ENCODE data around the gene MAD1L1.
"Not testable (repeated sequence)": the region's sequence is repeated elsewhere in the genome, so short reads cannot be mapped to it uniquely, and the experiment has no call there.

The MAD1L1 gene

GRCh38 chr7:1823376-1824150, 409.2 kb downstream of the MAD1L1 start:
- no peak for DNase-seq

DNA sequence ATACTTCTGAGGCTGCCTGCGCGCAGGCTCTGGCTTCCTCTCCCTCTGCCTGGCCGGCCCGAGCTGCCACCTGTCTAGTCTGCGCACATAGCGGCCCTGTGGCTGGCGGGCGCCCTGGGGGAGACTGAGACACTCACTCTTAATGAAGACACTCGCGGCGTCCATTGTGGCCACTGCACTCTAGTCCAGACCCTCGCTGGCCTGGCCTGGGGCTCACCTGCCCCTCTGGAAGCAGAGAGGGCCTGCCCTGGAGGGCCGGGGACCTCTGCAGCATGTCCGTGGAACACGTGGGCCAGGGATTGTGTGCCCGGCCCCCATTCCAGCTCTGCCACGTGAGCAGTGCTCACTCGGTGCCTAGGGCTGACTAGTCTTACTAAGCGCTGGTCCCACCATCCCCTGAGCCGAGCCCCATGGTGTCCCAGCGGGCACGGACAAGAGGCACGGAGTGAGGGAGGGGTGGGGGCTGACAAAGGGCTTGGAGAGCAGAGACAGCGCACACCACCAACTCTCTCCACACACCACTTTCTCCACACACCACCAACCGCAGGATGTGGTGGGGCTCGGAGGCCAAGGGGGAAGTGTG, 413.4 kb downstream of the MAD1L1 start:
- no peak for DNase-seq

GRCh38 chr7:1818575-1819258, 414.0 kb downstream of the MAD1L1 start:
- DNase-seq: no peak

GRCh38 chr7:1817061-1817712, 415.6 kb downstream of the MAD1L1 start:
- no peak for DNase-seq

GRCh38 chr7:1816451-1816850, 416.3 kb downstream of the MAD1L1 start:
- DNase-seq: not testable (repeated sequence)

DNA sequence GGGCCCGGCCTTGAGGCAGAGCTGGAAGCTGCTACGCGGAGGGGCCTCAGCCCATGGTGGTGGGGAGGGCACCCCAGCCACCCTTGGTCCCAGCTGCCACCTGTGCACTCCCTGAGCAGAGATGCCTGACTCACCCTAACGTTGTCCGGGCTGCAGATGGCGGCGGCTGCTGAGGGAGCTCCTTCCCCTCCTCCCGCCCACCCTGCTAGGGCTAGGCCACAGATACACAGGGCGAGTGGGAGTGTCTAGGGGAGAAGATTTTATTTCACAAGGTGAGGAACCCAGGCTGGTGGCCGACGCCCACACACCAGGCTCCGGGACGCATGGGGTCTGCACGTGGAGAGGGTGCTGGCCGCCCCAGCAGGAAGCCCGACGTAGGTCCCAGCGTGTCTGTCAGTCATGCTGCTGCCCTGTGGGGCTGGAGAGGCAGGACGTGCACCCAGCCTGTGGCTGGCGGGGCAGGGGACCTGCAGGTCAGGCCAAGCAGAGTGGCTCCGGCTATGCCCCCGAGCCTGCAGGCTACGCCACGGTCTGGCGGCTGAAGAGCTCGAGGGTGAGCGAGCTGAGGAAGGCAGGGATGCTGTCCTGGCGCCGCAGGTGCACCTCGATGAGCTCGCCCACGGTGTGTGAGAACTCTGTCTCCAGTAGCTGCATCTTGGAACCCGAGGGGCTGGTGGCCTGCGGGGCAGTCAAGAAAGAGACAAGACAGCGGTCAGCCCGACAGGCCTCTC, 417.0 kb downstream of the MAD1L1 start:
- DNase-seq: not testable (repeated sequence)

- no peak for DNase-seq
Observed at GRCh38 chr7:1815051-1815481, 417.7 kb downstream of the MAD1L1 start.

DNA sequence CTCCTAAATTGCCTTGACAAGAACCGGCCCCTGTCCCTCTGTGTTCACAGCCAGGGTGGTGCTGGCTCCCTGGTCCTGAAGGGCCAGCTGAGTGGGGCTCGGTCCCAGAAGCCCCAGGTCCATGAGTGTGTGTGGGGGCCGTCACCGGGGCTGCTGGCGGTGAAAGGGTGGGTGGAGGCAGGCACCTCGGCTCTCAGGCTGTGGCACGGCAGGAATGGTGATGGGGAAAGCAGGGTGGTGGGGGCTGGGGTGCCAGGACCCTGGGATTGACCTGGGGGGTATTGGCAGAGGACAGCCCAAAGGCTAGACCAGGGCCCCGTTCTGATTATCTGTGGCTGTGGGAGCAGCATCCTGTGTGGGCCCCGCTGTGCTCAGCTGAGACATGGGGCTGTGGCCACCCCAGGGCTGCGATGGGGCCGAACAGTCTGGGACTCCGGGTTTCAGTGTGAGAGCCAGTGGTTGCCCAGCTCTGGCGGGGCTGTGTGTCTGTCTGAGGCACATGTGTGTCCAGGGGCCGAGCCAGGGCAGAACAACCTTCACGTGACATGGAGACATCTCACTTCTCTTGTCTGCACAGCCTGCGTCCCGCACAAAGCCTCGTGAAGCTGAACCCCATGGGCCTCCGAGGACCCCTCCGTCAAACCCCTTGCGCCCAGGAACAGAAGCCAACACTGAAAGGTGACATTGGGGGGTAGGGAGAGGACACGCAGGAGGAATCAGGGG, 418.5 kb downstream of the MAD1L1 start:
- no peak for DNase-seq

GRCh38 chr7:1813394-1814088, 419.2 kb downstream of the MAD1L1 start:
- no peak for DNase-seq

- DNase-seq: no peak
Observed at GRCh38 chr7:1812509-1813393, 420.0 kb downstream of the MAD1L1 start.

DNA sequence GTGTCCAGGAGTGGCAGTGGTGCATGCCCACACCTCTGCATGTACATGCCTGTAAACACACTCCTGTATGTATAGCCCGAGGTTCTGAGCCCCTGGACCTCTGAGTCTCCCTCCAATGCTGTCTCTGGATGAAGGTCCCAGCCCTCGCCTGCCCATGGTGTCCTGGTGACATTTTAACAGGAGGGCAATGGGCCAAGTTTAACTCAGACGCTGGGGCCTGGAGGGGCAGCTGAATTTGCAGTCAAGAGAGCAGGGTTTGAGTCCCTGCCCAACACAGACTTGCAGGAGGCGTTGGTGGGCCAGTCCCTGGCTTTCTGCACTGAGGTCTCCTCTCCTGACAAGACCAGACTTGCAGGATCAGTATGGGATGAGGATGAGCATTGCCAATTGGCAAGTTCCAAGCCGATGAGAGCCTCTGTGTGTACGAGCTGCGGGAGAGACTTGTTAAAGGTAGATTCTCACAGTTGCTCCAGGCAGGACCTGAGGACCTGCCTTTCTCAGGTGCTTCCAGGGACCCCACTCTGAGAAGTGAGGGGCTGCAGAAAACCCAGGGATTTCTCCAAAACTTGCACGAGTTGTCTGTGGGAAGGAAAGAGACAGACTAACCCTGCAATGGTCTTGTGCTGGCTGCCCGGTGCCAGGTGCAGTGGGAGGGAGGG, 420.8 kb downstream of the MAD1L1 start:
- no peak for DNase-seq

GRCh38 chr7:1810961-1811849, 421.5 kb downstream of the MAD1L1 start:
- no peak for DNase-seq

DNA sequence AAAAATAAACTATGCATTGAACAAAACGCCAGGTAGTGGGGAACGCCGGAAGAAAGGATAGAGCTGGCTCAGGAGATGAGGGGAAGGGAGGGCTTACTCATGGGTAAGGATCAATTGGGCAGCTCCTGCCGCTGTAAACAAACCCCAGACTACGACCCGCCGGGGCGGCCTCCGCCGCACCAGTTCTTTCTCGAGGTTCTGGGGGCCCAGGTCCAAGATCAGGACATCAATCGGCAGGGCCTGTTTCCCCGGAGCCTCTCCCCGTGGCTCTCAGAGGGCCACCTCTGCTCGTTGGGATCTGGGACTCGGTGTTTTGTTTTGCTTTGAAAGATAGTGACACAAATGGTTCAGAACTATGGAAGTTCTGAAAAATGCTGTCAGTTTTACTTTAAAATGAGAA, 422.2 kb downstream of the MAD1L1 start:
- no peak for DNase-seq

DNA sequence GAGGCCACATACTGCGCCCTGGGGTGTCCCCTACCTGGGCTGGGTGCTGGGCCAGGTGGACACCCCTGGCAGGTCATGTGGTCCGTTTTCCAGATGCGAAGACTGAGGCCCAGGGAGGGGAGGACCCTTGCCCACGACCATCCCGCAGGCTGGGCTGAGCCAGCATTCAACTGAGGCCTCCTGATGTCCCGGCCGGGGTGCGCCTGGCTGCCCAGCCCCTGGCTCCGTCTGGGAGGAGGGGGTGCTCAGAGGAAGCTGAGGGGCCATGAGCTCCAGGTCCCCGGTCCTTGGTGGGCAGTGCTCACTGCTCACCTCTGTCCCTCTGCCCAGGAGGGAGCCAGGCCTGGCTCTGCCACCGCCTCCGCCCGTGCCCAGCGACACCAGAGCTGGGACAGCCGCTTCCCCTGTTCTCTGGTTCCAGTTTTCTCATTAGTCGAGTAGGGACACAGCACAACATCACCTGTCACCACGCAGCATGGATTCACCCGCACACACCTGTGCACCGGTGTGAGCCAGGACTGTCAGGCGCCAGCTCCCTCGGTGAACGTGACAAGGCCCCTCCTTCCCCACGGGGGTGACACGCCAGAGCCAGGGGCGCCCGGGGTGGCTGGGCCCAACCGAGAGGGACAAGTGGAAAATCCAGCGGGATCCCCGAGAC, 423.0 kb downstream of the MAD1L1 start:
- no peak for DNase-seq

DNA sequence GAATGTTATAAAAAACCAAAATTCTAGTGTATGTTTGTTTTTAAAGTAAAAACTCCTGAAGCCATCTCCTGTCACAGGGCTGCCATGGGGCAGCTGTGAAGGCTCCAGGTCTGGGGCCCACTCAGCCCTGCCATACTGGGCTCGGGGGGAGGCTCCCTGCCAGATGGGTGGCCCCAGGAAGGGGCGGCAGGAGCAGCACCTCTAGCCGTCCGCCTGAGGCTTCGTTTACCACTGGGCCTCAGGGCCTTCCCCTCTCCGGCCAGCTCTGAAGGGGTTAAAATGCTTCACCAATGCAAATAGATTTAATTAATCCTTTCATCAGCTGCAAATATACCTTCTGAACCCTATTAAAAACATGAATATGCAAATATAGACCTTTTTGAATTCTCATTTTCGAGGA, 423.7 kb downstream of the MAD1L1 start:
- DNase-seq: no peak

- no peak for DNase-seq
Observed at GRCh38 chr7:1807821-1808600, 424.7 kb downstream of the MAD1L1 start.

GRCh38 chr7:1806354-1806753, 426.4 kb downstream of the MAD1L1 start:
- no peak for DNase-seq

All from activated CD4-positive, alpha-beta T cell treated with anti-CD3 and anti-CD28 coated beads for 1 hour (primary cell).